HepG2 (cell line): Measurements from ENCODE around the gene RAB8A. TPM values are rescaled to one million over a fixed set of nuclear protein-coding genes. Genes with fewer than 3 reads are reported as not detected.
A peak's percentile ranks its signal among the peaks of the same experiment; 100 is the strongest.

Source experiments
- DDIT3 ChIP-seq: sonication (generic); formaldehyde crosslinking; IDR thresholded peaks from 2 replicates; pipeline ENCODE4 v1.4.0; 2020; ENCODE audit warnings: mild to moderate bottlenecking, missing genetic modification reagents
- DPF2 ChIP-seq: sonication (generic); formaldehyde crosslinking; IDR thresholded peaks from 2 replicates; pipeline ENCODE4 v1.4.0; 2020; ENCODE audit warnings: mild to moderate bottlenecking, low read depth, missing genetic modification reagents, borderline replicate concordance
- HDAC2 ChIP-seq: sonication (generic); formaldehyde crosslinking; IDR thresholded peaks from 2 replicates; pipeline ENCODE4 v1.4.0; 2020; ENCODE audit warnings: missing genetic modification reagents
- HOXA3 ChIP-seq: sonication (generic); formaldehyde crosslinking; IDR thresholded peaks from 2 replicates; pipeline ENCODE4 v1.5.0; 2020; ENCODE audit warnings: missing genetic modification reagents
- PLRG1 ChIP-seq: fragments of 450-650 bp; conservative IDR thresholded peaks from 2 replicates; pipeline ENCODE4 v1.6.1; 2016
- RNF219 ChIP-seq: sonication (generic); formaldehyde crosslinking; IDR thresholded peaks from 2 replicates; pipeline ENCODE4 v1.5.0; 2020; ENCODE audit warnings: mild to moderate bottlenecking, missing genetic modification reagents
- ZMYM2 ChIP-seq: sonication (generic); formaldehyde crosslinking; IDR thresholded peaks from 2 replicates; pipeline ENCODE4 v1.8.0; 2022; ENCODE audit warnings: mild to moderate bottlenecking, missing genetic modification reagents
- ZNF362 ChIP-seq: sonication (generic); formaldehyde crosslinking; IDR thresholded peaks from 2 replicates; pipeline ENCODE4 v1.4.0; 2020; ENCODE audit warnings: missing genetic modification reagents, mild to moderate bottlenecking, borderline replicate concordance
- ZNF558 ChIP-seq: sonication (generic); formaldehyde crosslinking; IDR thresholded peaks from 2 replicates; pipeline ENCODE4 v1.9.0; 2022; ENCODE audit warnings: mild to moderate bottlenecking, missing genetic modification reagents, borderline replicate concordance
- ZNF687 ChIP-seq: sonication (generic); formaldehyde crosslinking; IDR thresholded peaks from 2 replicates; pipeline ENCODE4 v1.5.1; 2020; ENCODE audit warnings: mild to moderate bottlenecking, missing genetic modification reagents, moderate library complexity
- polyA plus RNA-seq, 8 experiments: library from polyadenylated mRNA; depleted of rRNA in 3 of 8; stranded (reverse) in 7 of 8; unstranded in 1 of 8; fragments of >200 nt; fragmentation: Illumina TruSeq in 4 of 8; extraction: Trizol in 4 of 8; gene quantifications; 2 replicates each; pipeline versions ENCODE4 v1.2.1 to v1.2.3, GENCODE V29; 2011 to 2016; ENCODE audit warnings: low read depth in 4 of 8, missing spikeins in 1 of 8, mixed read lengths in 1 of 8; ENCODE audit not compliant: insufficient read depth in 1 of 8
- total RNA-seq, 5 experiments: library from RNA; depleted of rRNA; stranded (reverse); fragments of >200 nt; fragmentation: Illumina TruSeq; extraction: Trizol; gene quantifications; 2 replicates each; pipeline ENCODE4 v1.2.3, GENCODE V29; 2016; ENCODE audit warnings: low read depth in 1 of 5

The RAB8A gene
- total and polyA plus RNA-seq, 2 of the 13 experiments (the other 11 are each of a cell fraction or from before 2014, with no cell fraction given), result 36.7 to 45.0 TPM

- no peak for TF ChIP-seq DPF2 (CRISPR knock-in tag)
- no peak for TF ChIP-seq ZNF558 (CRISPR knock-in tag)
- no peak for TF ChIP-seq PLRG1
- TF ChIP-seq DDIT3 (CRISPR knock-in tag), result no peak
- peak; percentile 80 for TF ChIP-seq ZMYM2 (CRISPR knock-in tag)
- peak; percentile 58; the same call in 1 of the 2 replicates for TF ChIP-seq ZNF362 (CRISPR knock-in tag)
- no peak for TF ChIP-seq RNF219 (CRISPR knock-in tag)
- 0 out of 2 replicates have a peak, but pooled peaks have one; percentile 13 for TF ChIP-seq HDAC2 (CRISPR knock-in tag)
- peak; percentile 55; the same call in 1 of the 2 replicates for TF ChIP-seq HOXA3 (CRISPR knock-in tag)
- peak; percentile 36; the same call in 1 of the 2 replicates for TF ChIP-seq ZNF687 (CRISPR knock-in tag)
These were observed 16.6 kb upstream of the RAB8A start (continued) for GRCh38 chr19:16095071-16095571.
